HG03139 (cell line): ENCODE data around the gene MAST2.

Experiments
- ATAC-seq: cut with Tn5 transposase; IDR thresholded peaks from one replicate; pipeline ENCODE4 v1.9.1; 2021; ENCODE audit not compliant: unreplicated experiment

The MAST2 gene

GRCh38 chr1:46013581-46013980 is 210.2 kb downstream of the MAST2 start:
- no peak for ATAC-seq

- ATAC-seq = no peak
Measured at GRCh38 chr1:46017876-46018503, 214.6 kb downstream of the MAST2 start.

- ATAC-seq = no peak
Measured at GRCh38 chr1:46019348-46019747, 215.9 kb downstream of the MAST2 start.

GRCh38 chr1:46020010-46020409 is 216.6 kb downstream of the MAST2 start:
- no peak for ATAC-seq

- no peak for ATAC-seq
Measured at GRCh38 chr1:46021046-46021996, 217.9 kb downstream of the MAST2 start.

- no peak for ATAC-seq
Measured at GRCh38 chr1:46026531-46026930, 223.1 kb downstream of the MAST2 start.

GRCh38 chr1:46027788-46028573 is 224.6 kb downstream of the MAST2 start:
- ATAC-seq = no peak

- ATAC-seq = no peak
Measured at GRCh38 chr1:46030074-46030870, 226.9 kb downstream of the MAST2 start.

GRCh38 chr1:46030876-46031660 is 227.7 kb downstream of the MAST2 start:
- ATAC-seq = no peak

GRCh38 chr1:46034601-46035516 is 231.4 kb downstream of the MAST2 start:
- no peak for ATAC-seq

- no peak for ATAC-seq
Measured at GRCh38 chr1:46036894-46037839, 233.8 kb downstream of the MAST2 start.

- no peak for ATAC-seq
Measured at GRCh38 chr1:46039571-46040052, 236.2 kb downstream of the MAST2 start.

GRCh38 chr1:46041551-46041950 is 238.1 kb downstream of the MAST2 start:
- no peak for ATAC-seq

GRCh38 chr1:46041974-46042373 is 238.6 kb downstream of the MAST2 start:
- no peak for ATAC-seq

GRCh38 chr1:46043458-46044017 is 240.1 kb downstream of the MAST2 start:
- peak; percentile 86 for ATAC-seq

GRCh38 chr1:46044116-46044515 is 240.7 kb downstream of the MAST2 start:
- no peak for ATAC-seq

GRCh38 chr1:46053734-46054133 is 250.3 kb downstream of the MAST2 start:
- no peak for ATAC-seq
